MCF 10A (cell line): Measurements from ENCODE around the gene CHKA. TPM values are rescaled to one million over a fixed set of nuclear protein-coding genes. Genes with fewer than 3 reads are reported as not detected.

Experiments
- BruUV-seq: library from RNA; stranded (reverse); fragments of 400-500 nt; replicated peaks from 2 replicates; lab custom pipeline; 2021; lab: Mats Ljungman, UMichigan
- CTCF ChIA-PET: fragments of 300-600 bp; sonication (Branson Sonifier 250); formaldehyde crosslinking; extraction: SDS; loops from one replicate; lab custom pipeline; 2021; ENCODE audit warnings: antibody characterized with exemption, inconsistent platforms; lab: Yijun Ruan, JAX
- POLR2A ChIA-PET: fragments of 300-600, 350-650 bp; sonication (Branson Sonifier 250); formaldehyde crosslinking; extraction: SDS; loops from one replicate; lab custom pipeline; 2020; ENCODE audit warnings: antibody characterized with exemption, inconsistent platforms; lab: Yijun Ruan, JAX
- DNase-seq: peaks from one replicate; pipeline ENCODE4 v3.0.0-alpha.2; 2018; ENCODE audit not compliant: unreplicated experiment
- H3K27ac Mint-ChIP-seq: one replicate; pipeline ENCODE4 v1.8.0; 2022; ENCODE audit warnings: mild to moderate bottlenecking, low read depth, mixed read lengths; ENCODE audit not compliant: unreplicated experiment
- H3K27me3 Mint-ChIP-seq: one replicate; pipeline ENCODE4 v1.8.0; 2022; ENCODE audit warnings: mixed read lengths; ENCODE audit not compliant: insufficient read depth, unreplicated experiment
- H3K36me3 Mint-ChIP-seq: one replicate; pipeline ENCODE4 v1.8.0; 2022; ENCODE audit warnings: mild to moderate bottlenecking, moderate library complexity, mixed read lengths; ENCODE audit not compliant: insufficient read depth, unreplicated experiment
- H3K4me1 Mint-ChIP-seq: one replicate; pipeline ENCODE4 v1.8.0; 2022; ENCODE audit warnings: mixed read lengths; ENCODE audit not compliant: insufficient read depth, unreplicated experiment
- H3K4me3 Mint-ChIP-seq: one replicate; pipeline ENCODE4 v1.8.0; 2022; ENCODE audit warnings: mild to moderate bottlenecking, moderate library complexity, mixed read lengths; ENCODE audit not compliant: unreplicated experiment
- H3K9me3 Mint-ChIP-seq: one replicate; pipeline ENCODE4 v1.8.0; 2022; ENCODE audit warnings: mixed read lengths; ENCODE audit not compliant: unreplicated experiment
- CTCF ChIP-seq: fragments of 200-600 bp; IDR thresholded peaks from one replicate; pipeline ENCODE4 v1.8.0; 2022; ENCODE audit warnings: antibody characterized with exemption, mild to moderate bottlenecking; ENCODE audit not compliant: unreplicated experiment
- intact Hi-C: fragments of 100-400 bp; cut with micrococcal nuclease; formaldehyde crosslinking; loops from 2 replicates; pipeline ENCODE4 v1.14.1; 2022
- total RNA-seq: library from RNA; stranded (reverse); gene quantifications from 2 replicates; pipeline ENCODE4 v1.2.3, GENCODE V29; 2022

CHKA gene
- total RNA-seq, 1 experiment from 2014 or later, result 7.8 TPM

- H3K4me3 Mint-ChIP-seq, result peak overlapping the region; percentile 88
- ChIA-PET POLR2A (interaction anchor here (0.6 to 4.4 kb wide), 18 partner anchors 12 to 529 kb away, joined by 3 to 46 read pairs (median 4); partner anchors contain the start of gene NDUFS8), CTCF (interaction anchor here (0.6 to 3.9 kb wide), 10 partner anchors 11 to 247 kb away, joined by 3 to 34 read pairs (median 6); partner anchors contain the start of genes CHKA and NDUFS8)
- H3K9me3 Mint-ChIP-seq, result no peaks in the 10 kb centered on the region
- DNase-seq, result peak; percentile 61
- no TSS peak for BruUV-seq
- peaks cover 47% of the 10 kb centered on the region for H3K4me1 Mint-ChIP-seq
- H3K36me3 Mint-ChIP-seq, result peaks cover 6% of the 10 kb centered on the region
- peak overlapping the region; percentile 89 for H3K27ac Mint-ChIP-seq
- H3K27me3 Mint-ChIP-seq, result no peaks in the 10 kb centered on the region
- peak; percentile 25 for TF ChIP-seq CTCF
- intact Hi-C loops, result loop anchor here (1.0 kb wide), 3 partner anchors 12 to 112 kb away; partner anchors contain the start of genes CHKA and NDUFS8
Observed at GRCh38 chr11:68009391-68010089, 111.6 kb downstream of the CHKA start.

GRCh38 chr11:68008381-68009337 is 112.5 kb downstream of the CHKA start:
- H3K4me1 Mint-ChIP-seq, result peaks cover 39% of the 10 kb centered on the region
- intact Hi-C loops, result loop anchor here (1.0 kb wide), 3 partner anchors 13 to 113 kb away; partner anchors contain the start of genes CHKA and NDUFS8
- H3K27me3 Mint-ChIP-seq, result no peaks in the 10 kb centered on the region
- no peak for TF ChIP-seq CTCF
- peak overlapping the region; percentile 89 for H3K27ac Mint-ChIP-seq
- DNase-seq, result peak; percentile 39
- H3K36me3 Mint-ChIP-seq, result peaks cover 5% of the 10 kb centered on the region
- no TSS peak for BruUV-seq
- POLR2A ChIA-PET, result interaction anchor here (0.9 to 4.4 kb wide), 8 partner anchors 11 to 264 kb away, joined by 3 to 46 read pairs (median 4); partner anchors contain the start of gene NDUFS8
- no peaks in the 10 kb centered on the region for H3K9me3 Mint-ChIP-seq
- no peak overlapping the region for H3K4me3 Mint-ChIP-seq
- CTCF ChIA-PET, result interaction anchor here (0.6 to 3.9 kb wide), 7 partner anchors 12 to 201 kb away, joined by 3 to 34 read pairs (median 4); no protein-coding TSS in a partner anchor

GRCh38 chr11:68007498-68008380 is 113.4 kb downstream of the CHKA start:
- no peak for TF ChIP-seq CTCF
- intact Hi-C loops, result no loop called here
- no peaks in the 10 kb centered on the region for H3K9me3 Mint-ChIP-seq
- peaks cover 5% of the 10 kb centered on the region for H3K36me3 Mint-ChIP-seq
- peaks cover 31% of the 10 kb centered on the region for H3K4me1 Mint-ChIP-seq
- H3K27ac Mint-ChIP-seq, result no peak overlapping the region
- H3K27me3 Mint-ChIP-seq, result no peaks in the 10 kb centered on the region
- no peak for DNase-seq
- BruUV-seq, result no TSS peak
- ChIA-PET POLR2A (interaction anchor here (1.1 to 4.4 kb wide), 3 partner anchors 10 to 20 kb away, joined by 3 to 46 read pairs (median 5); no protein-coding TSS in a partner anchor), CTCF (interaction anchor here (0.6 to 2.0 kb wide), 5 partner anchors 24 to 250 kb away, joined by 3 to 6 read pairs (median 4); no protein-coding TSS in a partner anchor)
- no peak overlapping the region for H3K4me3 Mint-ChIP-seq
